ENCODE results near the gene ABCC4. TPM values are rescaled to one million over a fixed set of nuclear protein-coding genes. Genes with fewer than 3 reads are reported as not detected.

ABCC4 gene
- total RNA-seq, 4 donors from 2014 or later: 3.9 to 6.8 (median 4.7) TPM

DNA sequence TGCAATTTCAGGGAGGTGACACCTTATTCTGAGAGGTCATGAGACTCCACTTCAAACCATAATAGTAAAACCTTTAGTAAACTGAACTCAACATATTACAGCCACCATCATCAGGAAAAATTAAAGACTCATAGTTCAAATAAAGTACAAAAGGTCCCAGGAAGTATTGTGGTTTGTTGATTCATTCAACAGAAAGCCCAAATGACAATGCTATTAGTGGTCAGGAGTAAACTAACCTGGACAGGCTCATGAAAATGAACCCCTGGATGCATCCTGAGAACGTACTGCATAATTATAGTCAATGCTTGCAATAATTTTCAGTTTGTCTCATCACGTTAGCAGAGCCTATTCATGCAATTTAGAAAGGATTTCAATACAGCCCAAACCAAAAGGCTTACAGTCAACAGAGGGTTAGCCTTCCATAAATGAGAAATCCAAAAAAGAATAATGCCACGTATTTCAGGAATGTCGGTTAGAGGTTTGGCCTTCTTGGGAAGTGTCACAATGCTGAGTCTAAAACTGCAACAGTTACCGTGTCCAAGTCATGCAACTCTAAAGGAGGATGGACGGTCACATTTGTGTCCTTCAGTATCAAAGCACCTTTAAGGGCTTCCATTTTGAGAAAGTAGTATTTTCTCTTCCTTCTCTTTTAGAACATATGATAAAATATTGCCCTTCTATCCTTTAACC is 280.8 kb downstream of the ABCC4 start:
- TF ChIP-seq POLR2AphosphoS5 (IDR thresholded peaks at IDR 0.05) (no peak), EP300 (IDR thresholded peaks at IDR 0.05) (no peak), POLR2A (IDR thresholded peaks at IDR 0.05) (no peak)
- TF ChIP-seq, protein P1, sequence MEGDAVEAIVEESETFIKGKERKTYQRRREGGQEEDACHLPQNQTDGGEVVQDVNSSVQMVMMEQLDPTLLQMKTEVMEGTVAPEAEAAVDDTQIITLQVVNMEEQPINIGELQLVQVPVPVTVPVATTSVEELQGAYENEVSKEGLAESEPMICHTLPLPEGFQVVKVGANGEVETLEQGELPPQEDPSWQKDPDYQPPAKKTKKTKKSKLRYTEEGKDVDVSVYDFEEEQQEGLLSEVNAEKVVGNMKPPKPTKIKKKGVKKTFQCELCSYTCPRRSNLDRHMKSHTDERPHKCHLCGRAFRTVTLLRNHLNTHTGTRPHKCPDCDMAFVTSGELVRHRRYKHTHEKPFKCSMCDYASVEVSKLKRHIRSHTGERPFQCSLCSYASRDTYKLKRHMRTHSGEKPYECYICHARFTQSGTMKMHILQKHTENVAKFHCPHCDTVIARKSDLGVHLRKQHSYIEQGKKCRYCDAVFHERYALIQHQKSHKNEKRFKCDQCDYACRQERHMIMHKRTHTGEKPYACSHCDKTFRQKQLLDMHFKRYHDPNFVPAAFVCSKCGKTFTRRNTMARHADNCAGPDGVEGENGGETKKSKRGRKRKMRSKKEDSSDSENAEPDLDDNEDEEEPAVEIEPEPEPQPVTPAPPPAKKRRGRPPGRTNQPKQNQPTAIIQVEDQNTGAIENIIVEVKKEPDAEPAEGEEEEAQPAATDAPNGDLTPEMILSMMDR (IDR thresholded peaks at IDR 0.05): no peak
- Histone ChIP-seq H3K4me3 (no peak overlapping the region), H3K36me3 (no peaks in the 10 kb centered on the region), H3K9me3 (no peaks in the 10 kb centered on the region), H3K27me3 (no peaks in the 10 kb centered on the region), H3K4me1 (no peaks in the 10 kb centered on the region), H3K27ac (no peak overlapping the region)
- ATAC-seq: no peak
- 85 to 93% methylated on average over 6 of the region's 6 CpGs for WGBS, 2 donors (ENCODE audit: low coverage in 1 of 2)

DNA sequence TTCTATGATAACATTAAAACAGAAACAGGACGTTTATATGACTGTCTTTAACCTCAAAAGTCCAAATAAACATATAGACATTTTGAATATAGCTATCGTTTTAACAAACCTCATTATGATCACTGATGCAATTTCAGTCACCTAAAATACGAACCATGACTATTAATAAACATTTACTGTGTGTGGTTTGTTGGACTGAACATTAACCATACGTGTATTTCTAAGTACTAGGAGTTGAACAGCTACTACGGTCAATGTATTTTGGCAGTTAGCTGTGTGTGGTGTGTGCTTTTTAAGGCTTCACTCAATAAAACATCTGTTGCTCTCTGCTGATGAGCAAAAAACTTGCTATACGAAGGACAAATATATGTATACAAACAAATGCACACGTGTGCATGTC is 281.4 kb downstream of the ABCC4 start:
- no peaks in the 10 kb centered on the region for H3K27me3 ChIP-seq
- no peaks in the 10 kb centered on the region for H3K36me3 ChIP-seq
- TF ChIP-seq POLR2AphosphoS5 (IDR thresholded peaks at IDR 0.05) (no peak), POLR2A (IDR thresholded peaks at IDR 0.05) (no peak), EP300 (IDR thresholded peaks at IDR 0.05) (no peak)
- TF ChIP-seq, protein P1 (IDR thresholded peaks at IDR 0.05): no peak
- H3K27ac ChIP-seq: no peak overlapping the region
- H3K4me3 ChIP-seq: no peak overlapping the region
- H3K4me1 ChIP-seq: no peaks in the 10 kb centered on the region
- 60 to 69% methylated on average over 7 of the region's 7 CpGs for WGBS, 2 donors (ENCODE audit: low coverage in 1 of 2)
- ATAC-seq: no peak
- no peaks in the 10 kb centered on the region for H3K9me3 ChIP-seq

DNA sequence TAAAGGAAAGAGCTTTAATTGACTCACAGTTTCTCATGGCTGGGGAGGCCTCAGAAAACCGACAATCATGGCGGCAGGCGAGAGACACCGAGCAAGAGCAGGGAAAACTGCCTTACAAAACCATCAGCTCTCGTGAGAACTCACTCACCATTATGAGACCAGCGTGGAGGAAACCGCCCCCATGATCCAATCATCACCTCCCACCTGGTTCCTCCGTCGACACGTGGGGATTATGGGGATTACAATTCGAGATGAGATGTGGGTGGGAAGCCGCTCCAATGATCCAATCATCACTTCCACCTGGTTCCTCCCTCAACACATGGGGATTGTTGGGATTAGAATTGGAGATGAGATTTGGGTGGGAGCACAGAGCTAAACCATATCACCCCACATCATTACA is 293.9 kb downstream of the ABCC4 start:
- 84 to 91% methylated on average over 8 to 12 of the region's 12 CpGs for WGBS, 2 donors (ENCODE audit: low coverage in 1 of 2)
- no peaks in the 10 kb centered on the region for H3K9me3 ChIP-seq

DNA sequence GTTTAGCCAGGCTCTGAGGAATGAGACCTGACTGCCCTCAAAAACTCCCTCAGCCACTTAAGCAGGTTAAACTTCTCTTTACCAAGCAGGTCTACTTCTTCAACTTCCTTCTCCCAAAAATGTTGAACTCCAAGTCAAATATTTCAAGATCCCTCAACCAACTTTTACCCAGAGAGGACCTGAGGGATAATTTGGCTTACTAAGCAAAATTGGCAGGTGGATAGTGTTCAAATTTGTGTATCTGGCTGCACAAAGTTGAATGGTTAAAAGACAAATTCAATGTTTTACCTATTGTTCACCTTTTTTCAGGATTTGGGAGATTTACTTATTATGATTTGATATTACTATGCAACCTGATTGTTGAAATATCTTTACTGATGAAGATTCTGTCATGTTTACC is 296.0 kb downstream of the ABCC4 start:
- no peak overlapping the region for H3K4me3 ChIP-seq
- H3K9me3 ChIP-seq: no peaks in the 10 kb centered on the region
- H3K4me1 ChIP-seq: peaks cover 0 to 7% (median 0%) of the 10 kb centered on the region in 3 donors
- H3K36me3 ChIP-seq: no peaks in the 10 kb centered on the region
- TF ChIP-seq, protein P1 (IDR thresholded peaks at IDR 0.05): no peak
- no peak for TF ChIP-seq EP300 (IDR thresholded peaks at IDR 0.05)
- no peak for TF ChIP-seq POLR2A (IDR thresholded peaks at IDR 0.05)
- no peak for TF ChIP-seq POLR2AphosphoS5 (IDR thresholded peaks at IDR 0.05)
- H3K27ac ChIP-seq: no peak overlapping the region
- H3K27me3 ChIP-seq: peaks cover 39% of the 10 kb centered on the region
- ATAC-seq: no peak

More for the DNA sequence above, 293.9 kb downstream of the ABCC4 start:
- no peak overlapping the region for H3K27ac ChIP-seq
- ATAC-seq: no peak
- H3K36me3 ChIP-seq: no peaks in the 10 kb centered on the region
- H3K4me1 ChIP-seq: peaks cover 0 to 7% (median 0%) of the 10 kb centered on the region in 3 donors
- TF ChIP-seq EP300 (IDR thresholded peaks at IDR 0.05) (no peak), POLR2AphosphoS5 (IDR thresholded peaks at IDR 0.05) (no peak), POLR2A (IDR thresholded peaks at IDR 0.05) (no peak)
- TF ChIP-seq, protein P1 (IDR thresholded peaks at IDR 0.05): no peak
- H3K4me3 ChIP-seq: no peak overlapping the region
- H3K27me3 ChIP-seq: peaks cover 21% of the 10 kb centered on the region
